ENCODE data around the gene TSPAN33. TPM values are rescaled to one million over a fixed set of nuclear protein-coding genes. Genes with fewer than 3 reads are reported as not detected.
A peak's percentile ranks its signal among the peaks of the same experiment; 100 is the strongest.

The TSPAN33 gene
- total and polyA plus RNA-seq, 2 of the 13 experiments (the other 11 are each of a cell fraction or from before 2014, with no cell fraction given): 15.3 to 16.5 TPM

- TF ChIP-seq SKIL (CRISPR knock-in tag; IDR thresholded peaks at IDR 0.05; ENCODE audit: borderline replicate concordance) (no peak), GTF3A (CRISPR knock-in tag; conservative IDR thresholded peaks at IDR 0.05) (no peak), RXRB (CRISPR knock-in tag; IDR thresholded peaks at IDR 0.05; ENCODE audit: borderline replicate concordance) (peak; percentile 54), YEATS2 (CRISPR knock-in tag; IDR thresholded peaks at IDR 0.05; ENCODE audit: borderline replicate concordance) (no peak), NR0B2 (CRISPR knock-in tag; IDR thresholded peaks at IDR 0.05) (no peak), SRSF1 (optimal IDR thresholded peaks at IDR 0.05; ENCODE audit: low read depth, low read length) (no peak), SRSF9 (IDR thresholded peaks at IDR 0.05; ENCODE audit: borderline replicate concordance, insufficient read depth, low read depth, low read length, poor library complexity, severe bottlenecking) (no peak), ZNF430 (CRISPR knock-in tag; IDR thresholded peaks at IDR 0.05) (no peak), ETV5 (CRISPR knock-in tag; IDR thresholded peaks at IDR 0.05; ENCODE audit: borderline replicate concordance) (no peak), ZNF766 (CRISPR knock-in tag; IDR thresholded peaks at IDR 0.05; ENCODE audit: borderline replicate concordance) (no peak), ZBTB49 (CRISPR knock-in tag; IDR thresholded peaks at IDR 0.05; ENCODE audit: borderline replicate concordance) (no peak), ZNF3 (CRISPR knock-in tag; IDR thresholded peaks at IDR 0.05) (no peak), PHF20 (CRISPR knock-in tag; IDR thresholded peaks at IDR 0.05) (no peak), GATAD2A (CRISPR knock-in tag; IDR thresholded peaks at IDR 0.05) (0 out of 2 replicates have a peak, but pooled peaks have one; percentile 16), HDAC2 (CRISPR knock-in tag; IDR thresholded peaks at IDR 0.05) (peak; percentile 54; the same call in 1 of the 2 replicates), NFE2L2 (IDR thresholded peaks at IDR 0.05; ENCODE audit: low read length) (no peak), ZNF589 (CRISPR knock-in tag; conservative IDR thresholded peaks at IDR 0.05) (no peak), ZBTB21 (CRISPR knock-in tag; IDR thresholded peaks at IDR 0.05) (no peak), CBX5 (CRISPR knock-in tag; IDR thresholded peaks at IDR 0.05; ENCODE audit: borderline replicate concordance) (peak; percentile 32; the same call in 1 of the 2 replicates), ZFP36L2 (CRISPR knock-in tag; IDR thresholded peaks at IDR 0.05) (no peak), TFDP1 (CRISPR knock-in tag; IDR thresholded peaks at IDR 0.05; ENCODE audit: borderline replicate concordance) (peak; percentile 56; the same call in 1 of the 2 replicates), ZNF598 (CRISPR knock-in tag; IDR thresholded peaks at IDR 0.05; ENCODE audit: borderline replicate concordance) (peak; percentile 83; the same call in 1 of the 2 replicates), ZKSCAN8 (CRISPR knock-in tag; IDR thresholded peaks at IDR 0.05; ENCODE audit: borderline replicate concordance) (no peak), ZNF513 (CRISPR knock-in tag; conservative IDR thresholded peaks at IDR 0.05) (no peak)
Measured at GRCh38 chr7:129213828-129214227, 69.3 kb downstream of the TSPAN33 start (continued).

Measured in HepG2 (cell line).